Measurements from ENCODE around the gene TMED10. TPM values are rescaled to one million over a fixed set of nuclear protein-coding genes. Genes with fewer than 3 reads are reported as not detected.

Gene TMED10
- total and polyA plus RNA-seq, 2 of the 13 experiments (the other 11 are each of a cell fraction or from before 2014, with no cell fraction given) = 311 to 377 TPM

GRCh38 chr14:75083271-75083670, 93.1 kb downstream of the TMED10 start (continued):
- TF ChIP-seq PAWR (CRISPR knock-in tag; IDR thresholded peaks at IDR 0.05; ENCODE audit: borderline replicate concordance) (no peak), SNAPC4 (CRISPR knock-in tag; IDR thresholded peaks at IDR 0.05) (no peak), PBX2 (CRISPR knock-in tag; IDR thresholded peaks at IDR 0.05) (no peak)

DNA sequence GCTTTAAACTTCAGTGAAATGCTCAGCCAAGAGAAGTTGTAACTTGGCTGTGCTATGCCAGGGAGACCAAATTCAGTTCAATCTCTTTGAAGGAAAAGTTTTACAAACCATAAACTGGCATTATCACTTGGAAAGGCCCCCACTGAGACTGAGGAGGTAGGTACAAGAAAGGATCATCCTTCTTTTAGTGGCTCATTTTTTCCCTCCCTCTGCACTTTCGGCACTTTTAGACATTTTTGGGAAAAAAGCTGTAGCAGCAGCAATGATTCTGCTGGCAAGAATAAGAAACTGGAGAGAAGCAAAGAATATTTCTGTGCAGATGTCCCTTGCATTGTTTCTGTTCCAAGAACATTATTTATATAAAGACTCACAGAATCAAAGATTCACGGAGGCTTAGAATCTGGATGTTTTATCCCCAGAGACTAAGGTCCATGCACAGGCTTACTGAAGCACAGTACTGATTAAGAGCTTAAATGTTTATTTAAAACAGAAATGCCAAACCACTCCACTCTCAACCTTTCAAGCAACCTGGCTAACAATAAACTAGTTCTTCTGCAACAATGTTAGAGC, 94.7 kb downstream of the TMED10 start:
- POLR2A ChIA-PET = interaction anchor here (1.0 to 1.1 kb wide), 2 partner anchors 12 kb away, joined by 3 to 4 read pairs; partner anchors contain the start of gene ZC2HC1C
- FAIRE-seq (no peak), ATAC-seq (no peak), DNase-seq (ENCODE audit: low spot score) (no peak)
- Histone ChIP-seq H4K20me1 (ENCODE audit: insufficient read depth, low read length) (no peaks in the 10 kb centered on the region), H3K9me3 (ENCODE audit: low read length) (no peaks in the 10 kb centered on the region), H3K9ac (ENCODE audit: insufficient read depth, low read depth, low read length) (no peak overlapping the region), H3K79me2 (ENCODE audit: insufficient read depth, low read length) (no peaks in the 10 kb centered on the region), H3K4me3 (replicated peaks in 1 of 3; ENCODE audit: insufficient read depth in 1 of 3, low read depth in 2 of 3, low read length in 3 of 3) (no peak overlapping the region), H3K27me3 (ENCODE audit: control insufficient read depth in 1 of 2, insufficient read depth in 2 of 2, low read length in 2 of 2) (no peaks in the 10 kb centered on the region), H3K36me3 (replicated peaks in 1 of 2; ENCODE audit: control insufficient read depth in 1 of 2, insufficient read depth in 2 of 2, low read length in 2 of 2) (peaks cover 8 to 14% of the 10 kb centered on the region in 2 experiments; a peak in 4 of 5 replicates), H3K4me1 (ENCODE audit: insufficient read depth, low read length) (peaks cover 14% of the 10 kb centered on the region), H3K4me2 (ENCODE audit: low read depth, low read length) (no peak overlapping the region), H2AFZ (ENCODE audit: low read length) (no peak overlapping the region), H3K27ac (ENCODE audit: extremely low read length, insufficient read depth, low read length) (no peak overlapping the region)
- in situ Hi-C loops (cut with HindIII; ENCODE audit: extremely low pct_ligation_motif_present, low pct_unique_long_range_greater_than_20kb) (no loop called here), intact Hi-C loops (cut with micrococcal nuclease; ENCODE audit: unreplicated experiment) (no loop called here)
- WGBS (ENCODE audit: low lambda C conversion rate) = 88% methylated on average over 2 of the region's 2 CpGs
- CTCF ChIA-PET (ENCODE audit: low intra/inter-chr PET ratio, low total read pairs) = no interaction called here
- BruUV-seq (replicated peaks) = no TSS peak
- TF ChIP-seq ZNF451 (CRISPR knock-in tag; IDR thresholded peaks at IDR 0.05) (no peak), ZNF3 (CRISPR knock-in tag; IDR thresholded peaks at IDR 0.05) (no peak), TBX2 (CRISPR knock-in tag; IDR thresholded peaks at IDR 0.05; ENCODE audit: borderline replicate concordance) (no peak), KLF6 (CRISPR knock-in tag; IDR thresholded peaks at IDR 0.05) (no peak), IRF2 (CRISPR knock-in tag; IDR thresholded peaks at IDR 0.05) (no peak), ZSCAN12 (CRISPR knock-in tag; IDR thresholded peaks at IDR 0.05) (no peak), DNMT1 (CRISPR knock-in tag; IDR thresholded peaks at IDR 0.05) (no peak), RELA (CRISPR knock-in tag; IDR thresholded peaks at IDR 0.05) (no peak), MEF2D (CRISPR knock-in tag; IDR thresholded peaks at IDR 0.05) (no peak), SMYD3 (CRISPR knock-in tag; IDR thresholded peaks at IDR 0.05) (no peak), ZNF772 (CRISPR knock-in tag; IDR thresholded peaks at IDR 0.05) (no peak), TARDBP (CRISPR knock-in tag; IDR thresholded peaks at IDR 0.05) (no peak), ZNF619 (CRISPR knock-in tag; IDR thresholded peaks at IDR 0.05) (no peak), ZNF17 (CRISPR knock-in tag; IDR thresholded peaks at IDR 0.05) (no peak), ZNF44 (CRISPR knock-in tag; IDR thresholded peaks at IDR 0.05) (no peak)
